HG03432 (cell line): ENCODE measurements around the gene TMPRSS6.

Experiments
- ATAC-seq: cut with Tn5 transposase; IDR thresholded peaks from one replicate; pipeline ENCODE4 v1.9.1; 2021; ENCODE audit warnings: mild to moderate bottlenecking, moderate library complexity; ENCODE audit not compliant: unreplicated experiment

Gene TMPRSS6

GRCh38 chr22:37117092-37117491 is 7.6 kb upstream of the TMPRSS6 start:
- no peak for ATAC-seq

- ATAC-seq = no peak
These were observed 5.5 kb upstream of the TMPRSS6 start for GRCh38 chr22:37115032-37115431.

GRCh38 chr22:37113757-37114156 is 4.2 kb upstream of the TMPRSS6 start:
- no peak for ATAC-seq

- no peak for ATAC-seq
These were observed 2.7 kb upstream of the TMPRSS6 start for GRCh38 chr22:37112084-37112728.

GRCh38 chr22:37111156-37111717 is 1.7 kb upstream of the TMPRSS6 start:
- no peak for ATAC-seq

GRCh38 chr22:37107816-37108621 is 1.5 kb downstream of the TMPRSS6 start:
- no peak for ATAC-seq

- ATAC-seq = no peak
These were observed 3.5 kb downstream of the TMPRSS6 start for GRCh38 chr22:37105990-37106389.

GRCh38 chr22:37105154-37105553 is 4.4 kb downstream of the TMPRSS6 start:
- ATAC-seq = no peak

- no peak for ATAC-seq
These were observed 5.7 kb downstream of the TMPRSS6 start for GRCh38 chr22:37103656-37104452.

GRCh38 chr22:37103151-37103550 is 6.4 kb downstream of the TMPRSS6 start:
- ATAC-seq = no peak

- ATAC-seq = no peak
These were observed 8.0 kb downstream of the TMPRSS6 start for GRCh38 chr22:37101311-37102066.

GRCh38 chr22:37100589-37101127 is 8.9 kb downstream of the TMPRSS6 start:
- no peak for ATAC-seq

GRCh38 chr22:37098976-37099591 is 10.4 kb downstream of the TMPRSS6 start:
- no peak for ATAC-seq

GRCh38 chr22:37097346-37097745 is 12.2 kb downstream of the TMPRSS6 start:
- ATAC-seq = no peak

- ATAC-seq = no peak
These were observed 14.4 kb downstream of the TMPRSS6 start for GRCh38 chr22:37095113-37095512.

GRCh38 chr22:37094239-37094638 is 15.3 kb downstream of the TMPRSS6 start:
- no peak for ATAC-seq

GRCh38 chr22:37092997-37093396 is 16.5 kb downstream of the TMPRSS6 start:
- no peak for ATAC-seq

- no peak for ATAC-seq
These were observed 17.5 kb downstream of the TMPRSS6 start for GRCh38 chr22:37091994-37092393.

- no peak for ATAC-seq
These were observed 18.4 kb downstream of the TMPRSS6 start for GRCh38 chr22:37090920-37091695.
